GM15510 (cell line): ENCODE data around the gene METTL24.

Experiments used
- POLR2A ChIP-seq: IDR thresholded peaks from 3 replicates; pipeline ENCODE4 v1.6.1; 2011; ENCODE audit warnings: borderline replicate concordance; ENCODE audit not compliant: insufficient read length; ENCODE audit errors: extremely low read depth

The METTL24 gene

DNA sequence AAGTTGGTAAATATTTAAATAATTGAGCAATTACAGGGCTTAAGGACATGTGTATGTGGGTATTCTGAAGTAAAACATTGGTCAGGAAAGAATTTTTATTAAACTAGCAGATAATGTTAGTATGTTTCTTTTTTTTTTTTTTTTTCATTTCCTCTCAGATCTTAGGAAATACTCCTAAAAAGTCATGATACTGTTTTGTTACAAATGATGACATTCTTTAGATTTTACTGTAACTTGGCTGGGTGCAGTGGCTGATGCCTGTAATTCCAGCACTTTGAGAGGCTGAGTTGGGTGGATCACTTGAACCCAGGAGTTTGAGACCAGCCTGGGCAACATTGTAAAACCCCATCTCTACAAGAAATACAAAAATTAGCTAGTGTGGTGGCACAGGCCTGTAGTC is 136.4 kb downstream of the METTL24 start:
- no peak for TF ChIP-seq POLR2A

DNA sequence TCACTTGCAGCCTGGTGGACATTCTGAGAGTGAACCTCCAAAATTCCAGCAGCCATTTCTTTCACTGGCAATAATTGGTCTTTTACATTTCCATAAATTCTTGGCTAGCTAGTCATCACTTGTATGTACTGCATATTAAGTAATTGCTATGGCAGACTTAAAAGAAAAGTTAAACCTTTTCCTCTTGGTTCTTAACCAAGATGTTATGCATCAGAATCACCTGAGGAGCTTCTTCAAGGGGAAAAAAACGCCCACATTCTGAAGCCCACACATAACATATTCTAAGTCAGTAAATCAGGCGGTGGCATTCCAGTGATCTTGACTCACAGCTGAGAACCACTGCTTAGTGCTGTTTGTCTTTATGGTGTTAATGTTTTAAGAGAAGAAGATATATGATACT is 140.9 kb downstream of the METTL24 start:
- TF ChIP-seq POLR2A: no peak

DNA sequence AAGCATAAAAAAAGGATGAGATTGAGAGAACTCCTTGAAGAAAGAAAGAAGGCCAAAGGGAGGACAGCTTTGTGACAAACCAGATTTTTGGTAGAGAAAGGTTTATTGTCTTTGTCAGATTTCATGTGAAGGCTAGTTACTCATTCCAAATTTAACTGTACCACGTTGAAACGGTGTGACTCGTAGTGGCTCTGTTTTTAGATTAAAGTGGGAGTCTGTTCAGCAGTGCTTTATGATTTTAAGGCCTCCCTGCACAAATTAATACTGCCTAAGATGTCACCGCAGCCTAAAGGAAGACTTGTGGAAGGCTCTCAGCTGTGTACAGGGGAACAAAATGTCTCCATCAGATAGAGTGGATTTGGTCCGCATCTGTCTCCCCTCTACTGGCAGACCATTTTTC is 142.0 kb downstream of the METTL24 start:
- TF ChIP-seq POLR2A: no peak

DNA sequence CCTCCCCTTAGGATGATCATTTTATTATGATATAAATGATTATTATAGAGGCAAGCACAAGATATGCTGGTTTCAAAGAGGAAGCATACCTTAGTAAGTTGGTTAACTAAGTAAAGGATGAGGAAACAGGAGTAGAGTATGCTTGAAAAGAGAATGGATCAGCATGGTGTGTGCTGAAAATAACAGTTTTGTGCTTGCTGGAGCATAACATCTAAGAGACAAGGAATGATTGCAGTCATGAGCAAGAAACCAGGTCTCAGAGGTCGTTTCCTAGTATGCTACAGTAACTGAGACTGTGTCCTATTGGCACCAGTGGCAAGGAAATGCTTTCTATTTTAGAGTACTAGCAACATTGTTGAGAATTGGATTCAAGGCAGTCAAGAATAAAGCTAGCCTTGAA is 143.8 kb downstream of the METTL24 start:
- no peak for TF ChIP-seq POLR2A

- no peak for TF ChIP-seq POLR2A
Observed at GRCh38 chr6:110211753-110212152, 146.4 kb downstream of the METTL24 start.

GRCh38 chr6:110207652-110208051 is 150.5 kb downstream of the METTL24 start:
- TF ChIP-seq POLR2A: no peak

GRCh38 chr6:110201151-110201884 is 156.8 kb downstream of the METTL24 start:
- TF ChIP-seq POLR2A: no peak

DNA sequence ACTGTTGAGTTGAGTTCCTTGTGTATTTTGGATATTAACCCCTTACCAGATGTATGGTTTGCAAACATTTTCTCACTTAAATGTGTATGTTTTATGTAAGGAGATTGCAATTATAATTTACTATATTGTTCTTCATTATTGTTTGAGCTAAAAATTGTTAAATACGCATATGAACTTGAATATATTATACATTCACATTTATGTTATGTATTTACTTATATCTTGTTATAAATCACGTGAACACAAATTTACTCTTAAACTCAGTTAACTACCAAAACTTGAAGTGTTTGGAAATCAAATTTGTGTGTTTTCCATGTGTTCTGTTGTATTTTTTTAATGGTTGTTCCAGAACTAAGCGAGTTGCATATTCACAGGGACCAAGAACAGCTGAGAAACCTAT is 159.6 kb downstream of the METTL24 start:
- no peak for TF ChIP-seq POLR2A

- TF ChIP-seq POLR2A: no peak
Observed at GRCh38 chr6:110196874-110197273, 161.3 kb downstream of the METTL24 start.

- no peak for TF ChIP-seq POLR2A
Observed at GRCh38 chr6:110195639-110196038, 162.5 kb downstream of the METTL24 start.
